ENCODE measurements around the gene IRAK2. TPM values are rescaled to one million over a fixed set of nuclear protein-coding genes. Genes with fewer than 3 reads are reported as not detected.

Gene IRAK2
- total RNA-seq, 2 donors from 2014 or later = 0.26 to 0.40 TPM

DNA sequence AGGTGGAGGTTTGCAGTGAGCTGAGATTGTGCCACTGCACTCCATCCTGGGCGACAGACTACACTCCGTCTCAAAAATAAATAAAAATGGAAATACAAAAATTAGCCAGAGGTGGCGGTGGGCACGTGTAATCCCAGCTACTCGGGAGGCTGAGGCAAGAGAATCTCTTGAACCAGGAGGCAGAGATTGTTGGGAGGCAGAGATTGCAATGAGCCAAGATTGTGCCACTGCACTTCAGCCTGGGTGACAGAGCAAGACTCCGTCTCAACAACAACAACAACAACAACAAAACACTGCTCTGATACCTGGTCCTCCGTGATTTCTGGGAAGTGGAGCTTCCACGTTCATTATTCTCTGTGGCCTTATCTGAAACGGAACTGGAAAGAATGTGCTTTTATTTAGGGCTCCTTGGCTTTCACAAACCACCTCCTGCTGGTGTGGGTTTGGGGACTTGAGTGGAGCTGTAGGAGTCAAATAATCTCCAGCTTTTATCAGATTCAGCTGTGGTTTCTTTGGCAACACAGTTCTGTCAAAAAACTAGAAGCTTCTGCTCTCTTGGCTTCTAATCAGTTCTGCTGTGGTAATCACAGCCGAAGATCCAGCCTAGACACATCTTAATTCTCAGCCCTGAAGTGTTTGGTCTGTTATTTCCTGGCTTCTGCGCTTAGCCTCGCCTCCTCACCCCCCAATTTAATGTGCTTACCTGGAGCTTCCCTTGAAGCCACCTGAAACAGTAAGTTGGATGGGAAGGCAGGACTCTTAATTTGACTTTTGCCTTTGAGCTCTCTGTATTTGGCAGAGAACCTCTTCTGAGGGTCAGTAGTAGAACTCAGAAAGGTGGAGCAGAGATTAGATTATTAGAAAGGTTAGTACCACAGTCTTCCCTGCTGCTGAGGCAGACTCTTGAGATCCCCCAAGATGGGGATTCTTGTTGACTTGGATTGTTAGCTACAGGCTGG lies 21.4 kb downstream of the IRAK2 start:
- no peak for DNase-seq
- no peak overlapping the region for H3K9ac ChIP-seq (ENCODE audit: extremely low read depth, low read length, poor library complexity, severe bottlenecking)
- no peaks in the 10 kb centered on the region for H3K36me3 ChIP-seq (ENCODE audit: control insufficient read depth, insufficient read depth, low read length)
- WGBS, 2 experiments (ENCODE audit: insufficient coverage in 1 of 2, insufficient read length in 1 of 2) = 92 to 95% methylated on average over 11 to 12 of the region's 12 CpGs
- no peak overlapping the region for H3K4me3 ChIP-seq (ENCODE audit: low read length)
- Mint-ChIP-seq H3K27ac (peak overlapping the region; percentile 70), H3K9me3 (no peaks in the 10 kb centered on the region), H3K27me3 (ENCODE audit: insufficient read depth) (no peaks in the 10 kb centered on the region), H3K4me1 (peaks cover 7% of the 10 kb centered on the region), H3K36me3 (ENCODE audit: low read depth) (no peaks in the 10 kb centered on the region), H3K4me3 (no peak overlapping the region)
- H3K27me3 ChIP-seq (ENCODE audit: control insufficient read depth, insufficient read depth, low read length, poor library complexity, severe bottlenecking) = no peaks in the 10 kb centered on the region
- no peaks in the 10 kb centered on the region for H3K9me3 ChIP-seq (ENCODE audit: control insufficient read depth, low read length)
- H3K4me1 ChIP-seq (ENCODE audit: control insufficient read depth, insufficient read depth, low read length) = no peaks in the 10 kb centered on the region
- TF ChIP-seq, protein P1, sequence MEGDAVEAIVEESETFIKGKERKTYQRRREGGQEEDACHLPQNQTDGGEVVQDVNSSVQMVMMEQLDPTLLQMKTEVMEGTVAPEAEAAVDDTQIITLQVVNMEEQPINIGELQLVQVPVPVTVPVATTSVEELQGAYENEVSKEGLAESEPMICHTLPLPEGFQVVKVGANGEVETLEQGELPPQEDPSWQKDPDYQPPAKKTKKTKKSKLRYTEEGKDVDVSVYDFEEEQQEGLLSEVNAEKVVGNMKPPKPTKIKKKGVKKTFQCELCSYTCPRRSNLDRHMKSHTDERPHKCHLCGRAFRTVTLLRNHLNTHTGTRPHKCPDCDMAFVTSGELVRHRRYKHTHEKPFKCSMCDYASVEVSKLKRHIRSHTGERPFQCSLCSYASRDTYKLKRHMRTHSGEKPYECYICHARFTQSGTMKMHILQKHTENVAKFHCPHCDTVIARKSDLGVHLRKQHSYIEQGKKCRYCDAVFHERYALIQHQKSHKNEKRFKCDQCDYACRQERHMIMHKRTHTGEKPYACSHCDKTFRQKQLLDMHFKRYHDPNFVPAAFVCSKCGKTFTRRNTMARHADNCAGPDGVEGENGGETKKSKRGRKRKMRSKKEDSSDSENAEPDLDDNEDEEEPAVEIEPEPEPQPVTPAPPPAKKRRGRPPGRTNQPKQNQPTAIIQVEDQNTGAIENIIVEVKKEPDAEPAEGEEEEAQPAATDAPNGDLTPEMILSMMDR (conservative IDR thresholded peaks at IDR 0.05) = no peak
- no peak overlapping the region for H3K27ac ChIP-seq (ENCODE audit: low read depth, low read length)

DNA sequence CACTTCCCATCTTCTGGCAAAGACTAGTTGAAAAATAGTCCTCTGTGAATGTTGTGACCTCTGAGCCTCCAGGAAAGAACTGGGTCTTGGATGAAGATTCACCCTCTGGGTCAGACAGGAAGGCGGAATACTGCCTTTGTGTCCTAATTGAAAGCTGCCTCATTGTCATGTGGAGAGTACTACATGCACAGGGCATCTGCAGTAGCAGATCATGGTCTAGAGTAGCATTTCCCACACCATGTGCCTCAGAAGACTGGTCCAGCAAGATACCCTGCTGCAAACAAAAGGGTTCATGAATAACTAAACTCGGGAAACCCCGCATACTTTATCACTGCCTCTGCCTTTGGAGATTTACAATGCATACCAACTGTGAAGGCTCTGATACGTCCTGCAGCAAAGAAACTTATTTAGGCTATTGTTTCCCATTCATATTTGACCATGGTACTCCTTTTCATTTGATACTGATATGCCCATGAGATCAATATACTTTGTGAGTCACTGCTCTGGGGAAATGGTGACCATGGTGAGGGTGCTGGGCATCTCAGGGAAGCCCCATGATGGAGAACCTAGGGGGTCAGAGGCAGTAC lies 22.7 kb downstream of the IRAK2 start:
- no peak for DNase-seq
- no peaks in the 10 kb centered on the region for H3K36me3 Mint-ChIP-seq (ENCODE audit: low read depth)
- H3K4me1 ChIP-seq (ENCODE audit: control insufficient read depth, insufficient read depth, low read length) = no peaks in the 10 kb centered on the region
- no peaks in the 10 kb centered on the region for H3K9me3 ChIP-seq (ENCODE audit: control insufficient read depth, low read length)
- H3K36me3 ChIP-seq (ENCODE audit: control insufficient read depth, insufficient read depth, low read length) = no peaks in the 10 kb centered on the region
- TF ChIP-seq, protein P1 (conservative IDR thresholded peaks at IDR 0.05) = no peak
- H3K4me3 ChIP-seq (ENCODE audit: low read length) = no peak overlapping the region
- no peaks in the 10 kb centered on the region for H3K27me3 Mint-ChIP-seq (ENCODE audit: insufficient read depth)
- no peaks in the 10 kb centered on the region for H3K27me3 ChIP-seq (ENCODE audit: control insufficient read depth, insufficient read depth, low read length, poor library complexity, severe bottlenecking)
- WGBS, 2 experiments (ENCODE audit: insufficient coverage in 1 of 2, insufficient read length in 1 of 2) = 81 to 82% methylated on average over 4 of the region's 4 CpGs
- no peak overlapping the region for H3K27ac ChIP-seq (ENCODE audit: low read depth, low read length)
- no peak overlapping the region for H3K9ac ChIP-seq (ENCODE audit: extremely low read depth, low read length, poor library complexity, severe bottlenecking)
- no peak overlapping the region for H3K4me3 Mint-ChIP-seq
- H3K27ac Mint-ChIP-seq = no peak overlapping the region
- peaks cover 7% of the 10 kb centered on the region for H3K4me1 Mint-ChIP-seq
- no peaks in the 10 kb centered on the region for H3K9me3 Mint-ChIP-seq

DNA sequence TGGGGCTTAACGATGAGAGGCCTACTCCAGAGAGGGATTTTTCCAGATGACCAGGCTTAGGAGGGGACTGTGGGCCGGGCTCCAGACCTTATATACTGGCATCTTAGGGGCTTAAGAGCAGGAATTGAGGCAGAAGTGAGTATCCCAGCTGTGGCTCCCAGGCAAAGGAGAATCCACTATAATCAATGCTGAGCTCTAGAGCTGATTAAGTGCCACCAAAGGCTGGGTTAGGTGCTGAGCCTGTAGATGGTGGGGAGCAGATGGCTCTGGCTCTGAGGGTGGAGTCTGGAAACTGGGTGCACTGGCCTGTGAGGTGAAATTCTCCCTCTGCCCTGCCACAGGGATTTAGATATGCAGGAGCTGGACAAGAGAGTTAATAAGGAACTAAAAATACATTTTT lies 23.2 kb downstream of the IRAK2 start:
- H3K36me3 ChIP-seq (ENCODE audit: control insufficient read depth, insufficient read depth, low read length) = no peaks in the 10 kb centered on the region
- Mint-ChIP-seq H3K4me3 (no peak overlapping the region), H3K9me3 (no peaks in the 10 kb centered on the region), H3K4me1 (peaks cover 7% of the 10 kb centered on the region), H3K27me3 (ENCODE audit: insufficient read depth) (no peaks in the 10 kb centered on the region), H3K27ac (no peak overlapping the region), H3K36me3 (ENCODE audit: low read depth) (no peaks in the 10 kb centered on the region)
- H3K9ac ChIP-seq (ENCODE audit: extremely low read depth, low read length, poor library complexity, severe bottlenecking) = no peak overlapping the region
- DNase-seq = no peak
- H3K4me1 ChIP-seq (ENCODE audit: control insufficient read depth, insufficient read depth, low read length) = no peaks in the 10 kb centered on the region
- H3K9me3 ChIP-seq (ENCODE audit: control insufficient read depth, low read length) = no peaks in the 10 kb centered on the region
- TF ChIP-seq, protein P1 (conservative IDR thresholded peaks at IDR 0.05) = no peak
- no peak overlapping the region for H3K4me3 ChIP-seq (ENCODE audit: low read length)
- no peak overlapping the region for H3K27ac ChIP-seq (ENCODE audit: low read depth, low read length)
- WGBS, 2 experiments (ENCODE audit: insufficient coverage in 1 of 2, insufficient read length in 1 of 2) = 95 to 100% methylated on average over 2 of the region's 2 CpGs
- H3K27me3 ChIP-seq (ENCODE audit: control insufficient read depth, insufficient read depth, low read length, poor library complexity, severe bottlenecking) = no peaks in the 10 kb centered on the region

Measured in endodermal cell (in vitro differentiated cells).